Activated gamma-delta T cell treated with anti-CD3 and anti-CD28 coated beads, Interleukin-2, amount 50 U/mL, for 16 hours (primary cell): ENCODE measurements around the gene CGREF1.
"Not testable (repeated sequence)": the region's sequence is repeated elsewhere in the genome, so short reads cannot be mapped to it uniquely, and the experiment has no call there.

Experiments used
- DNase-seq: peaks from one replicate; pipeline ENCODE4 v3.0.0-alpha.2; 2020; ENCODE audit warnings: low read depth

CGREF1 gene

GRCh38 chr2:27137322-27137935, 18.5 kb upstream of the CGREF1 start:
- no peak for DNase-seq

- DNase-seq, result no peak
These were observed 17.8 kb upstream of the CGREF1 start for GRCh38 chr2:27136751-27137150.

GRCh38 chr2:27135478-27135955, 16.6 kb upstream of the CGREF1 start:
- DNase-seq, result no peak

GRCh38 chr2:27134781-27135477, 16.0 kb upstream of the CGREF1 start:
- no peak for DNase-seq

GRCh38 chr2:27133905-27134780, 15.2 kb upstream of the CGREF1 start, which contains the start of gene PREB:
Gene PREB, minus strand, starts transcription at chr2:27134636. Its CDS starts 215 bp downstream, at chr2:27134421.
- DNase-seq, result peak; percentile 98

DNA sequence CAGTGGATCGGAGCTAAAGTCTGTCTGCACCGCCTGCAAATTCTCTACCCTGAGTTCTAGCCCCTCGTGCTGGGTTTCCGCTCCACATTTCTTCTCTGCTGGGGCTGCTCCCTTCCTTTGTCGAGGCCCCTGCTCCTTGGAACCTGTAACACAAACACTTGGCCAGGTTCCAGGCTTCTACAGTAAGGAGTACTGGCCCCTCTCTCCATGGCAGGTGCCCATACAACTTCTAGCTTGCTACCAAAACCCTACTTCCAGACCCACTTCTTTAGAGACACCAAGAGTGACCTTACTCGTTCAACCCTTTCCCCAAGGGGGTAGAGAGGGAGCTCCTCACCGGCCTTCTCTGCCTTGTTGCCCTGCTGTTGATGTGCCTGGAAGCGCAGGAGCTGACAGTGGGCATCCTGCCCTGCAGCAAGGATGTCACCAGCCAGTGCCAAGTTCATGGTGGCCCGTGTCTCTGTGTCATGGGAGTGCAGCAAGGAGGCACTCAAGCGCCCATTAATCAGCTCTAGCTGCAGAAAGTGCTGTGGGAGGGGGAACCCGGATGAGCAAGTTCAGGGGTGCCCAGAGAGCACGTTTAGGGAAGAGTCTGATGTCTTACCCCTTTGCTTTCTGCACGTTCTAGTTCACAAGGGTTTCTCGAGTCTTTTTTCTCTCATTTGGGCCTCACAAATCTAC, 14.4 kb upstream of the CGREF1 start:
- DNase-seq, result no peak

DNA sequence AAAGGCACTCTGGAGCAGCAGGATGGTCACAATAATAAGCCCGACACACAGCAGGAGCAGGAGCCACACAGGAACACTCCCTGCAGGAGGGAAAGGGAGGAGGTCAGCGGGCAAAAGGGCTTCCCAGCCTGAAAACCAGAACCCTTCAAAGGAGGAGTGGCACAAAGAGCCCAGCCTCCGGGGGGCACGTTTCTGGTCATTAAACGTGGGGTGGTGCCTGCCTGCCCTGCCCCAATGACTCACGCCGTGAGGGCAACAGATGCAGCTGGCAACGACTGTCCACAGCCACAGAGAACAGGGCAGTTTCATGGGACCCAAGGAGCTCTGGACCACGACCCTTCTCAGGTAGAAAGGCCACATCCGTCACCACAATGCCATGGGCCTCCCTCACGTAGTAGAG, 12.5 kb upstream of the CGREF1 start:
- no peak for DNase-seq

DNA sequence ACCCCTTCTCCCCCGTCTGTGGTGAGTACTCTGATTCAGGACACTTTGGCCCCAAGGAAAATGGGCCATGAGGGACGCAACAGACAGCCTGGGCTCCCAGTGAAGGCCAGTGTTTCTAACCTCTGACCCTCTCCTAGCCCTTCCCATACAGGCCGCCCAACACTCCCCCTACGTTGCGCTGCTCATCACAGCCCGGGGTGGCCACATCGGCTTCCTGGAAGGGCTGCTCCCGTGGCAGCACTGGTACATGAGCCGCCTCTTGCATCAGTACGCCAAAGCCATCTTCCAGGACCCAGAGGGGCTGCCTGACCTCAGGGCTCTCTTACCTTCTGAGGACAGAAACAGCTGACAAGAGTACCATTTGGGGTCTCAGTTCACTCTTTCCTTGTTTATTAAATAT, 11.5 kb upstream of the CGREF1 start:
- no peak for DNase-seq

DNA sequence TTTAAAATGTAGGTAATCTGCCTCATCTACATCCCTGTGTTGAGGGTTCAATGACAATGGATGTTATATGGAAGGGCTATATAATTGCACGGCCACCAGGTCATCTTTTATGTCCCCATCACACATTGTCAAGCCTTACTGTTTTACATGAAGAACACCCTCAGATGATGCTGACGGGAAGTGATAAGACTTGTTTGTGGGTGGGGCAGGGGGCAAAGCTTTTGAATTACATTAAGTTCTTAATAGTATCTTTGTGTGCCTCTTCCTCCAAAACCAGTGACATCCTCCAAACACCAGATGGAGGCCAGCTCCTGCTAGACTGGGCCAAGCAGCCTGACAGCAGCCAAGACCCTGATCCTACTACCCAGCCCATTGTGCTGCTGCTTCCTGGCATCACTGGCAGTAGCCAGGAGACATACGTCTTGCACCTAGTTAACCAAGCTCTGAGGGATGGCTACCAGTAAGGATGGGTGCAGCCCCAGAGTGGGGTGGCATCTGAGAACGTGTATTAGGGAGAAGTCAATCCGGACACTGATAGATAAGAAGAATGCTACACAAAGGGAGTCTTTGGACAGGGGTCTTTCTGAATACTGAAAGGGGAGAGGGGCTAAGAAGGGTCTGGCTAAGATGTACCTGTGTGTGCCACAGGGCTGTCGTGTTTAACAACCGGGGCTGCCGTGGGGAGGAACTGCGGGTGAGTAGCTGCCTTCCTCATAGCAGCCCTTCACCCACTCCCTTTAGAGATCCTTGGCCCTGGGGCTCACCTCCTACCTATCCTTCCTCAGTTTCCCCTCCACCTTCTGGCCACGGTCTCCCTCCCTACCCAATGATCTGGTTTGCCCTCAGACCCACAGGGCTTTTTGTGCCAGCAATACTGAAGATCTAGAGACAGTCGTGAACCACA, 10.0 kb upstream of the CGREF1 start:
- no peak for DNase-seq

DNA sequence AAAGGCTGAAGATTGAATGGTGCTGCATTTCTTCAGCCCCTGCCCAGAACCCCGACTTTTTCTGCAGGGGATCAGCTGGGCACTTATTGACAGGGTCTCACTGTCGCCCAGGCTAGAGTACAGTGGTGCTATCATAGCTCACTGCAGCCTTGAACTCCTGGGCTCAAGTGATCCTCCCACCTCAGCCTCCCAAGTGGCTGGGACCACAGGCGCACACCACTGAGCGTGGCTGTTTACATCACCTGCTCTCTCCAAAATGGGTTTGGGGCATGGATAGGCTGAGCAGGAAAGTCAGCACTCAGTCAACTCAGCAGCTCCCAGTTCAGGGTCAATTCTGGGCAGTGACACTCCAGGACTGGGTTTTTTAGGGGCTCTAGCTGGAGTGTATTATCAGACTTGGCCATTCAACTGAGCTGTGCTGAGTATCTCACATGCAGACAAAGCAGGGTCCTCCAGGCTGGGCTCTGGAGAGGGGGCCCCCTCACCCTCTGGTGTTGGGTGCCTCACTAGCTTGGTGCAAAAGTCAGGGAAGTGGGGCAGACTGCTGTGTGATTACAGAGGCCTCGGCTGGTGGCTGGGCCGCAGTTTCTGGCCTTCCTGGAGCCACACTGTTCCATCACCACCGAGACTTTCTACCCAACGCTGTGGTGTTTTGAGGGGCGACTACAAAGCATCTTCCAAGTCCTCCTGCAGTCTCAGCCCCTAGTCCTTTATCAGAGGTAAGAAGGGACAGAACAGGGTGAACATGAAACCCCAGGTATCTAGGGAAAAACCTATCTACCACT, 9.1 kb upstream of the CGREF1 start:
- no peak for DNase-seq

DNA sequence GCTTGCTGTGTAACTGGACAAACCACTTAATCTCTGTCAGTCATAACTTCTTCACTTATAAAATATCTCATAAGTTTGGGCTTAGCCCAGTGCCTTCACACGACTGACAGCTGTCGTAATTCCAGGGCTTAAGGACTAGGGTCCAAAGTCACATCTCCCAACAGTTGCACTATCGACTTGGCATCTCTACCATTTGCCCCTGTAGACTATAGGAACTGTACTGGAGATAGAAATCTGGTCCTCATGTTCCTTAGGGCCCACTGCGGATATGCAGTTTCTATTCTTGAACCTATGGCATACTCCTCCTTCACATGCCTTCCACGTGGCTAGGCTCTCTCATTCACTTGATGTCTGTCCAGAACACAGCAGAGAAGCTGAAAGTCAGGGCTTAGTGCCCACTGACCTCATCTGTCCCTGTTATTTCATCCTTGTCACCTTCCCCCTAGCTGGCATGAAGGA, 7.4 kb upstream of the CGREF1 start:
- DNase-seq, result no peak

GRCh38 chr2:27125104-27125503, 6.2 kb upstream of the CGREF1 start:
- DNase-seq, result no peak

GRCh38 chr2:27123302-27124150, 4.6 kb upstream of the CGREF1 start, which contains the start of gene ABHD1:
Gene ABHD1, plus strand, starts transcription at chr2:27123815. Its CDS starts 134 bp downstream, at chr2:27123949.
- peak; percentile 46 for DNase-seq

DNA sequence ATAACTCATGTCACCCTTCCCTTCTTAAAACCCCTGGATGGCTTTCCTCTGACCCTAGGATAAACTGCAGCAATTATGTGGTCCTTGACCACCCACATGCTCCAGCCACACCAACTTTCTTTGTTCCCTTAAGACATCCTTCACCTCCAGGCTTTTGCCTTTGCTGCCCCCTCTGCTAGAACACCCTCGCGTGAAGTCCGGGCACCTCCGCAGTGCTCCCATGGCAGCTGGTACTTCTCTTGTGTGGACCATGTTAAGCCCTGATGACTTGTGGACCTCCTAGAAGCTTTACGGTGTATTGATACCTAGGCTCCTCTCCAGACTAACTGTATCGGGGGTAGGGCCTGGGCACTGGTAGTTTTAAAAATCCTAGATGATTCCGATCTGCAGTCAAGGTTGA, 3.9 kb upstream of the CGREF1 start:
- DNase-seq, result no peak

GRCh38 chr2:27121906-27122305, 3.0 kb upstream of the CGREF1 start:
- no peak for DNase-seq

GRCh38 chr2:27119330-27119670, 372 bp upstream of the CGREF1 start:
- not testable (repeated sequence) for DNase-seq

DNA sequence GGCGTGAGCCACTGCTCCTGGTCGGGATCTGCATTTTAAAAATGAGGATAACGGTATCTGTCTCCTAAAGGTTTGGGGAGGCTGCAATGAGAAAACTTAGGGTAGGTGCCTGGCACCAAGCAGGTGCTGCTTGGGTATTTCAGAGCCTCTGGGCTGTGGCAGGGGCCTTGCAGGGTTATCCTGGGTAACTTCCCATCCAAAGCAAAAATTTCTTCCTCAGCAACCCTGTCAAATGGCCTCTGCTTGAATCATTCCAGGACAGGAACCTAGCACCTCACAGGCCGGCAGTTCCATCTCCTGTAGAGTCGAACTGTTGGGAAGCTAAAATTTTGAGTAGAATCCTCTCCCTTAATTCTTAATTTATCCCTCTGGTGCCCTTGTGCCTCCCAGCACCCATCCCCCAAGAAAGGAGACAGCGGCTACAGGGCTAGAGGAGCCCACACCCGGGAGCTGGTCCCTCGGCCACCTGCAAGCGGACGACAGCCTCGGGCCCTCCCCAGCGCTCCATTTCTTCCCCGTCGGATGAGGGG, 868 bp downstream of the CGREF1 start:
- no peak for DNase-seq

DNA sequence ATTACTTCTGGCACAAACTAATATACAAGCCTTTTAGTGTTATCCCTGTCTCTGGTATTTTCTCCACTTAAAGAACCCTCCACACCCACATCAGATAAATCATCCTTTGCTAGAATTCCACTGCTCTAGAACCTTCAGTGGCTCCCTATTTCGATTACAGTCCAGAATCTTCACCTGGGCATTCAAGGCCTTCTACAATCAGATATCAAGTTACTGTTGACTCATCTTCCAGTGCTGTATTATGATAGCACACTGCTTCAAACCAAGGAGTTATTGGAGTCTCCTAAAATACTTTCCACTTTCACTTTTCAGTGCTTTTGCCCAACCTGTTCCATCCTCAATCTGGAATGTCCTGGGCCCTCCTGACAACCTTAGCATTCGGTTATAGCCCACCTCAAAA, 3.4 kb downstream of the CGREF1 start:
- DNase-seq, result no peak
